ENCODE results near the gene ARID3C. TPM values are rescaled to one million over a fixed set of nuclear protein-coding genes. Genes with fewer than 3 reads are reported as not detected.

The ARID3C gene
- total RNA-seq, 1 experiment from 2014 or later = 0.42 TPM

- H3K27ac ChIP-seq (ENCODE audit: low read depth, low read length) = no peak overlapping the region
- no peak overlapping the region for H3K9ac ChIP-seq (ENCODE audit: low read length)
- no peaks in the 10 kb centered on the region for H3K79me2 ChIP-seq (ENCODE audit: insufficient read depth, low read length)
- no peaks in the 10 kb centered on the region for H3K4me1 ChIP-seq (ENCODE audit: control insufficient read depth in 1 of 2, insufficient read depth in 2 of 2, low read length in 2 of 2)
- no peak for DNase-seq (ENCODE audit: low read depth, low spot score)
- no peaks in the 10 kb centered on the region for H4K20me1 ChIP-seq (ENCODE audit: insufficient read depth)
- no peaks in the 10 kb centered on the region for H3K9me3 ChIP-seq (ENCODE audit: control insufficient read depth in 1 of 2, insufficient read depth in 1 of 2, low read depth in 1 of 2, low read length in 2 of 2)
- no peaks in the 10 kb centered on the region for H3K9me2 ChIP-seq (ENCODE audit: insufficient read depth)
- ChIA-PET CTCF (interaction anchor here (1.2 kb wide), 1 partner anchor 197 kb away, joined by 3 read pairs; no protein-coding TSS in a partner anchor), RAD21 (ENCODE audit: low non-redundant PET in 1 of 2, low total read pairs in 2 of 2, uncharacterized antibody in 2 of 2, unreplicated experiment in 2 of 2) (no interaction called here), POLR2A (no interaction called here)
- H3K27me3 ChIP-seq (ENCODE audit: insufficient read depth, low read length) = no peaks in the 10 kb centered on the region
- TF ChIP-seq ATF3 (IDR thresholded peaks at IDR 0.05) (no peak), SIN3A (IDR thresholded peaks at IDR 0.05; ENCODE audit: low read depth) (no peak), POLR2A (IDR thresholded peaks at IDR 0.05; ENCODE audit: borderline replicate concordance, extremely low read depth, insufficient read depth, insufficient read length) (no peak), POLR2AphosphoS5 (IDR thresholded peaks at IDR 0.05; ENCODE audit: low read depth, low read length) (no peak), RAD21 (IDR thresholded peaks at IDR 0.05; ENCODE audit: low read depth) (no peak), CTCF (IDR thresholded peaks at IDR 0.05 in 2 of 3, conservative IDR thresholded peaks at IDR 0.05 in 1 of 3; ENCODE audit: borderline replicate concordance in 1 of 3, insufficient read depth in 1 of 3, low read depth in 2 of 3, low read length in 2 of 3) (no peak), JUND (IDR thresholded peaks at IDR 0.05) (no peak), ZNF274 (IDR thresholded peaks at IDR 0.05; ENCODE audit: low read depth, low read length) (no peak), MAX (IDR thresholded peaks at IDR 0.05) (no peak), FOSL1 (IDR thresholded peaks at IDR 0.05; ENCODE audit: low read depth) (no peak), ELF1 (IDR thresholded peaks at IDR 0.05; ENCODE audit: borderline replicate concordance, low read depth) (no peak), EGR1 (IDR thresholded peaks at IDR 0.05; ENCODE audit: low read depth) (no peak), CEBPB (IDR thresholded peaks at IDR 0.05; ENCODE audit: low read depth) (no peak), SP1 (IDR thresholded peaks at IDR 0.05; ENCODE audit: low read depth) (no peak), ZBTB33 (IDR thresholded peaks at IDR 0.05; ENCODE audit: extremely low read depth, insufficient replicate concordance, low read length) (no peak), EZH2 (IDR thresholded peaks at IDR 0.05) (no peak), TCF7L2 (IDR thresholded peaks at IDR 0.05; ENCODE audit: borderline replicate concordance, extremely low read depth, insufficient read depth, insufficient read length) (no peak)
- no peak overlapping the region for H3K4me2 ChIP-seq (ENCODE audit: low read length)
- intact Hi-C loops (cut with micrococcal nuclease) = loop anchor here (10.0 kb wide), 1 partner anchor 346 kb away; no protein-coding TSS in a partner anchor
- BruUV-seq (replicated peaks) = no TSS peak
- H2AFZ ChIP-seq (ENCODE audit: low read depth, low read length, poor library complexity, severe bottlenecking) = no peak overlapping the region
- no peak overlapping the region for H3K4me3 ChIP-seq (replicated peaks in 1 of 2; ENCODE audit: low read depth in 1 of 2, low read length in 2 of 2)
- H3K36me3 ChIP-seq (ENCODE audit: control insufficient read depth in 1 of 2, insufficient read depth in 2 of 2, low read length in 2 of 2) = no peaks in the 10 kb centered on the region
- no peak for ATAC-seq
These were observed 28.0 kb downstream of the ARID3C start for GRCh38 chr9:34600908-34601307.

All from HCT116 (cell line).